H1 (cell line): ENCODE results near the gene VGLL4. TPM values are rescaled to one million over a fixed set of nuclear protein-coding genes. Genes with fewer than 3 reads are reported as not detected.

Experiments
- CTCF ChIA-PET: fragments of 300-600 bp; sonication (Branson Sonifier 250); formaldehyde crosslinking; loops from one replicate; lab custom pipeline; 2021; ENCODE audit not compliant: partially characterized antibody; lab: Charles Lee
- POLR2A ChIA-PET: fragments of 300-600 bp; sonication (Branson Sonifier 250); formaldehyde crosslinking; loops from one replicate; lab custom pipeline; 2021; ENCODE audit warnings: inconsistent platforms; ENCODE audit not compliant: partially characterized antibody; lab: Charles Lee
- DNase-seq, 2 experiments: peaks; one replicate each; pipeline versions ENCODE4 v3.0.0 to v3.0.0-alpha.2; 2010 to 2022; ENCODE audit warnings: low spot score in 2 of 2, low read depth in 1 of 2, mixed read lengths in 1 of 2
- FAIRE-seq: peaks from 2 replicates; lab custom pipeline; 2011; peaks lifted over from hg19 to GRCh38; lab: Jason Lieb, UNC
- H2AFZ ChIP-seq: 2 replicates; pipeline ENCODE4 v1.8.1; 2012; ENCODE audit warnings: low read length, inconsistent platforms
- H2AK5ac ChIP-seq: 2 replicates; pipeline ENCODE4 v1.6.1; 2013; ENCODE audit warnings: low read depth, low read length
- H2BK120ac ChIP-seq: replicated peaks from 2 replicates; pipeline ENCODE3; 2013; ENCODE audit warnings: low read depth, low read length, inconsistent platforms
- H2BK12ac ChIP-seq: 2 replicates; pipeline ENCODE4 v1.6.1; 2013; ENCODE audit warnings: low read depth, low read length
- H2BK15ac ChIP-seq: 2 replicates; pipeline ENCODE4 v1.6.1; 2013; ENCODE audit warnings: low read length
- H2BK20ac ChIP-seq: 2 replicates; pipeline ENCODE4 v1.6.1; 2013; ENCODE audit warnings: low read length
- H2BK5ac ChIP-seq: 2 replicates; pipeline ENCODE4 v1.6.1; 2013; ENCODE audit warnings: low read depth, low read length
- H3K14ac ChIP-seq: 2 replicates; pipeline ENCODE4 v1.6.1; 2013; ENCODE audit warnings: inconsistent platforms; ENCODE audit not compliant: insufficient read length
- H3K18ac ChIP-seq: 2 replicates; pipeline ENCODE4 v1.6.1; 2013; ENCODE audit warnings: low read length; ENCODE audit errors: extremely low read depth
- H3K23ac ChIP-seq: 2 replicates; pipeline ENCODE4 v1.6.1; 2013; ENCODE audit warnings: inconsistent platforms; ENCODE audit not compliant: insufficient read length
- H3K23me2 ChIP-seq: 2 replicates; pipeline ENCODE4 v1.6.1; 2013; ENCODE audit warnings: low read depth, low read length
- H3K27ac ChIP-seq: 2 replicates; pipeline ENCODE4 v1.6.1; 2011; ENCODE audit warnings: low read depth, low read length, inconsistent platforms
- H3K27me3 ChIP-seq, 4 experiments: replicated peaks in 1 of 4; 1 replicate in 1 of 4; 2 replicates in 3 of 4; pipeline versions ENCODE4 v1.6.1 to v1.8.1; 2011 to 2013; ENCODE audit warnings: low read length in 3 of 4, mild to moderate bottlenecking in 3 of 4, inconsistent platforms in 2 of 4, mixed read lengths in 2 of 4, moderate library complexity in 1 of 4; ENCODE audit not compliant: control insufficient read depth in 3 of 4, insufficient read depth in 3 of 4; ENCODE audit errors: extremely low read depth in 1 of 4
- H3K36me3 ChIP-seq, 4 experiments: 2 replicates each; pipeline versions ENCODE4 v1.6.1 to v1.8.1; 2011 to 2013; ENCODE audit warnings: mild to moderate bottlenecking in 4 of 4, low read length in 3 of 4, moderate library complexity in 2 of 4, control low read depth in 1 of 4, inconsistent platforms in 1 of 4; ENCODE audit not compliant: insufficient read depth in 4 of 4, control insufficient read depth in 2 of 4
- H3K4ac ChIP-seq: replicated peaks from 2 replicates; pipeline ENCODE3; 2013; ENCODE audit warnings: low read length, low read depth, mixed read lengths, inconsistent platforms; ENCODE audit not compliant: insufficient read length
- H3K4me1 ChIP-seq, 4 experiments: replicated peaks in 1 of 4; 1 replicate in 1 of 4; 2 replicates in 3 of 4; pipeline versions ENCODE4 v1.6.1 to v1.8.1; 2011 to 2013; ENCODE audit warnings: low read length in 3 of 4, inconsistent platforms in 2 of 4, mixed read lengths in 1 of 4; ENCODE audit not compliant: insufficient read depth in 4 of 4, control insufficient read depth in 3 of 4
- H3K4me2 ChIP-seq, 2 experiments: 2 replicates each; pipeline versions ENCODE4 v1.6.1 to v1.8.1; 2011 to 2013; ENCODE audit warnings: low read depth in 2 of 2, low read length in 2 of 2, control low read depth in 1 of 2, inconsistent platforms in 1 of 2, mild to moderate bottlenecking in 1 of 2; ENCODE audit not compliant: insufficient read depth in 1 of 2
- H3K4me3 ChIP-seq, 4 experiments: fragments of 200-600, 300-600 bp in 1 of 4; sonication (generic), shearing (Covaris generic), sonication (Bioruptor Twin) in 1 of 4; 2 replicates each; pipeline versions ENCODE4 v1.5.1 to v1.8.1; 2011 to 2016; ENCODE audit warnings: low read length in 4 of 4, low read depth in 3 of 4, control low read depth in 2 of 4, inconsistent platforms in 2 of 4, mild to moderate bottlenecking in 2 of 4, mixed read lengths in 1 of 4, moderate library complexity in 1 of 4; ENCODE audit not compliant: insufficient read depth in 2 of 4; ENCODE audit errors: extremely low read depth in 1 of 4
- H3K56ac ChIP-seq: replicated peaks from 2 replicates; pipeline ENCODE3; 2013; ENCODE audit warnings: low read depth, mild to moderate bottlenecking, mixed read lengths, low read length, inconsistent platforms; ENCODE audit not compliant: insufficient read length
- H3K79me1 ChIP-seq: 2 replicates; pipeline ENCODE4 v1.6.1; 2013; ENCODE audit warnings: low read depth, low read length, control low read depth
- H3K79me2 ChIP-seq, 2 experiments: 2 replicates each; pipeline versions ENCODE4 v1.6.1 to v1.8.1; 2012 to 2013; ENCODE audit warnings: low read length in 2 of 2, mild to moderate bottlenecking in 2 of 2, inconsistent platforms in 1 of 2; ENCODE audit not compliant: insufficient read depth in 2 of 2, control insufficient read depth in 1 of 2
- H3K9ac ChIP-seq, 4 experiments: replicated peaks in 1 of 4; 1 replicate in 1 of 4; 2 replicates in 3 of 4; pipeline versions ENCODE4 v1.6.1 to v1.8.1; 2011 to 2013; ENCODE audit warnings: low read depth in 3 of 4, low read length in 3 of 4, control low read depth in 2 of 4, mild to moderate bottlenecking in 2 of 4, moderate library complexity in 2 of 4, inconsistent platforms in 1 of 4; ENCODE audit errors: extremely low read depth in 1 of 4
- H3K9me3 ChIP-seq, 2 experiments: 2 replicates each; pipeline versions ENCODE4 v1.6.1 to v1.8.1; 2012 to 2013; ENCODE audit warnings: mild to moderate bottlenecking in 2 of 2, moderate library complexity in 2 of 2, control low read depth in 1 of 2, inconsistent platforms in 1 of 2, low read depth in 1 of 2, low read length in 1 of 2, mixed read lengths in 1 of 2; ENCODE audit not compliant: insufficient read depth in 2 of 2
- H4K20me1 ChIP-seq, 2 experiments: replicated peaks in 1 of 2; 2 replicates each; pipeline versions ENCODE3 to v1.8.1; 2011 to 2013; ENCODE audit warnings: inconsistent platforms in 2 of 2, low read length in 2 of 2, mild to moderate bottlenecking in 1 of 2; ENCODE audit not compliant: insufficient read depth in 2 of 2, control insufficient read depth in 1 of 2
- H4K5ac ChIP-seq: 2 replicates; pipeline ENCODE4 v1.6.1; 2013; ENCODE audit warnings: low read length, low read depth, mixed read lengths, inconsistent platforms; ENCODE audit not compliant: insufficient read length
- H4K8ac ChIP-seq: 2 replicates; pipeline ENCODE4 v1.8.0; 2013; ENCODE audit warnings: mild to moderate bottlenecking, moderate library complexity, low read length, inconsistent platforms; ENCODE audit not compliant: insufficient read depth; ENCODE audit errors: extremely low read depth
- H4K91ac ChIP-seq: replicated peaks from 2 replicates; pipeline ENCODE3; 2013; ENCODE audit warnings: low read length, mixed read lengths, inconsistent platforms; ENCODE audit not compliant: insufficient read length
- CBX5 ChIP-seq: fragments of 300-800, 300-1000 bp; sonication (generic); IDR thresholded peaks from 2 replicates; pipeline ENCODE4 v1.7.1; 2016; ENCODE audit warnings: antibody characterized with exemption, low read length, low read depth
- CHD1 ChIP-seq: IDR thresholded peaks from 2 replicates; pipeline ENCODE4 v1.6.1; 2012; ENCODE audit warnings: low read depth, low read length, improper control_type of control experiment
- EP300 ChIP-seq, 2 experiments: IDR thresholded peaks; 1 replicate in 1 of 2; 2 replicates in 1 of 2; pipeline ENCODE4 v1.6.1; 2011 to 2012; ENCODE audit warnings: low read depth in 2 of 2, low read length in 2 of 2, mild to moderate bottlenecking in 2 of 2, borderline replicate concordance in 1 of 2, inconsistent platforms in 1 of 2, moderate library complexity in 1 of 2
- GTF2F1 ChIP-seq: IDR thresholded peaks from 2 replicates; pipeline ENCODE4 v1.6.1; 2012; ENCODE audit warnings: low read depth, low read length, improper control_type of control experiment, borderline replicate concordance
- JUN ChIP-seq: IDR thresholded peaks from 2 replicates; pipeline ENCODE4 v1.6.1; 2011; ENCODE audit warnings: low read depth, mild to moderate bottlenecking, improper control_type of control experiment, low read length
- JUND ChIP-seq: IDR thresholded peaks from 2 replicates; pipeline ENCODE4 v1.6.1; 2011; ENCODE audit warnings: mild to moderate bottlenecking, improper control_type of control experiment, low read length
- KDM1A ChIP-seq: fragments of 200-600, 300-600 bp; sonication (generic); IDR thresholded peaks from 2 replicates; pipeline ENCODE4 v1.7.1; 2016; ENCODE audit warnings: mild to moderate bottlenecking, low read length, borderline replicate concordance
- SIRT6 ChIP-seq: IDR thresholded peaks from one replicate; pipeline ENCODE4 v1.7.1; 2012; ENCODE audit warnings: low read length, inconsistent platforms
- TCF12 ChIP-seq: IDR thresholded peaks from 2 replicates; pipeline ENCODE4 v1.6.1; 2011; ENCODE audit warnings: low read depth, mild to moderate bottlenecking, low read length
- WGBS, 2 experiments: shearing (Covaris generic) in 1 of 2; methylation state at CpG; one replicate each; pipeline versions ENCODE4 v1.1.6 to v1.1.7; 2013 to 2015; ENCODE audit warnings: low lambda C conversion rate in 2 of 2, mixed read lengths in 2 of 2, inconsistent platforms in 1 of 2, low coverage in 1 of 2, missing lambda C conversion rate in 1 of 2; ENCODE audit not compliant: insufficient replicate concordance in 2 of 2, insufficient coverage in 1 of 2, insufficient read length in 1 of 2; ENCODE audit errors: extremely low coverage in 1 of 2, missing lambda C conversion rate in 1 of 2; 5-methylcytosine and 5-hydroxymethylcytosine counted together
- polyA plus RNA-seq, 7 experiments: library from polyadenylated mRNA; depleted of rRNA in 3 of 7; stranded (reverse) in 5 of 7; unstranded in 2 of 7; fragments of >200 nt in 5 of 7; fragments of 200-250 nt in 2 of 7; gene quantifications; 1 replicate in 5 of 7; 2 replicates in 1 of 7; 4 replicates in 1 of 7; pipeline versions ENCODE4 v1.2.1 to v1.2.3, GENCODE V29; 2011 to 2013; ENCODE audit warnings: missing spikeins in 2 of 7, mixed read lengths in 2 of 7
- total RNA-seq: library from RNA; stranded (reverse); fragmentation: NEBNext Ultra II Directional; extraction: Animal tissue kit (Norgen Biotek cat#: 25700); gene quantifications from 2 replicates; pipeline ENCODE4 v1.2.1, GENCODE V29; 2021
- TF ChIP-seq, protein P1 (sequence below), 3 experiments: IDR thresholded peaks; 1 replicate in 2 of 3; 2 replicates in 1 of 3; pipeline versions ENCODE4 v1.5.1 to v1.6.1; 2011; ENCODE audit warnings: low read length in 3 of 3, mild to moderate bottlenecking in 3 of 3, inconsistent platforms in 2 of 3, low read depth in 1 of 3, moderate library complexity in 1 of 3; ENCODE audit not compliant: insufficient read depth in 1 of 3; ENCODE audit errors: control extremely low read depth in 1 of 3
- TF ChIP-seq, protein P2 (sequence below): IDR thresholded peaks from 2 replicates; pipeline ENCODE4 v1.6.1; 2011; ENCODE audit warnings: low read length, improper control_type of control experiment

Gene VGLL4
- total and polyA plus RNA-seq, 2 of the 8 experiments (the other 6 are each of a cell fraction or from before 2014, with no cell fraction given): 45.1 to 50.0 TPM

DNA sequence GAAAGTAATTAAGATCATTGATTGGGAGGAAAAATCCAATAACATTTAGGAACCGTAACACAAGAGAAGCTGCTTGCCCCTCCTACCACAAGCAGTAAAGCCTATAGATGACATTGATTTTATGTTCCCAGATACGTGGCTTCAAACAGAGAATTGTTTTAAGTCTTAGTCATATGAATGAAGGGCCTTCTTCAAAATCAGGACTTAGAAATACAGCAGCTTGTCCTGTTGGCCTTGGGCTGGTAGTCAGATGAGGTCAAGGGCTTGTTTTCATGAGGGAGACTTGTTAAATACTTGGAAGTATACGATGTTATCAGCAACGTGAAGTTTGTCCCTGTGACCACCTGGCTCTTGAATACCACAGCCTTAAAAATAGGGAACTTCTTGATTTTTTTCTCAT lies 114.4 kb downstream of the VGLL4 start:
- Histone ChIP-seq H2BK5ac (no peak overlapping the region), H3K9me3 (no peaks in the 10 kb centered on the region), H2BK120ac (no peak overlapping the region), H2BK12ac (no peak overlapping the region), H3K4me2 (no peak overlapping the region), H3K18ac (no peak overlapping the region), H3K9ac (no peak overlapping the region), H3K4me3 (no peak overlapping the region), H3K23me2 (no peaks in the 10 kb centered on the region), H4K91ac (no peak overlapping the region), H4K20me1 (no peaks in the 10 kb centered on the region), H4K5ac (no peak overlapping the region), H3K23ac (no peak overlapping the region), H3K27me3 (no peaks in the 10 kb centered on the region), H2BK20ac (no peak overlapping the region), H4K8ac (no peak overlapping the region), H3K14ac (no peak overlapping the region), H3K4ac (no peak overlapping the region), H2BK15ac (no peak overlapping the region), H3K27ac (no peak overlapping the region), H3K79me1 (no peaks in the 10 kb centered on the region), H3K56ac (no peak overlapping the region), H3K79me2 (no peaks in the 10 kb centered on the region), H2AK5ac (no peak overlapping the region), H2AFZ (no peak overlapping the region), H3K36me3 (no peaks in the 10 kb centered on the region), H3K4me1 (no peaks in the 10 kb centered on the region; a peak in 1 of 7 replicates)
- no peak for DNase-seq
- no peak for FAIRE-seq
- CTCF ChIA-PET: interaction anchor here (0.6 to 1.0 kb wide), 2 partner anchors 9 to 392 kb away, joined by 3 read pairs; no protein-coding TSS in a partner anchor
- WGBS, 2 experiments: 91% methylated on average over 4 of the region's 4 CpGs; no CpG with 5 or more reads in 1 of the 2 experiments
- POLR2A ChIA-PET: no interaction called here
- no peak for TF ChIP-seq GTF2F1
- no peak for TF ChIP-seq TCF12
- TF ChIP-seq, protein P1, sequence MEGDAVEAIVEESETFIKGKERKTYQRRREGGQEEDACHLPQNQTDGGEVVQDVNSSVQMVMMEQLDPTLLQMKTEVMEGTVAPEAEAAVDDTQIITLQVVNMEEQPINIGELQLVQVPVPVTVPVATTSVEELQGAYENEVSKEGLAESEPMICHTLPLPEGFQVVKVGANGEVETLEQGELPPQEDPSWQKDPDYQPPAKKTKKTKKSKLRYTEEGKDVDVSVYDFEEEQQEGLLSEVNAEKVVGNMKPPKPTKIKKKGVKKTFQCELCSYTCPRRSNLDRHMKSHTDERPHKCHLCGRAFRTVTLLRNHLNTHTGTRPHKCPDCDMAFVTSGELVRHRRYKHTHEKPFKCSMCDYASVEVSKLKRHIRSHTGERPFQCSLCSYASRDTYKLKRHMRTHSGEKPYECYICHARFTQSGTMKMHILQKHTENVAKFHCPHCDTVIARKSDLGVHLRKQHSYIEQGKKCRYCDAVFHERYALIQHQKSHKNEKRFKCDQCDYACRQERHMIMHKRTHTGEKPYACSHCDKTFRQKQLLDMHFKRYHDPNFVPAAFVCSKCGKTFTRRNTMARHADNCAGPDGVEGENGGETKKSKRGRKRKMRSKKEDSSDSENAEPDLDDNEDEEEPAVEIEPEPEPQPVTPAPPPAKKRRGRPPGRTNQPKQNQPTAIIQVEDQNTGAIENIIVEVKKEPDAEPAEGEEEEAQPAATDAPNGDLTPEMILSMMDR (IDR thresholded peaks at IDR 0.05; ENCODE audit: control extremely low read depth in 1 of 3, insufficient read depth in 1 of 3, low read depth in 1 of 3, low read length in 3 of 3): no peak
- no peak for TF ChIP-seq KDM1A
- no peak for TF ChIP-seq SIRT6
- no peak for TF ChIP-seq JUN
- TF ChIP-seq CBX5: no peak
- no peak for TF ChIP-seq JUND
- TF ChIP-seq, protein P2, sequence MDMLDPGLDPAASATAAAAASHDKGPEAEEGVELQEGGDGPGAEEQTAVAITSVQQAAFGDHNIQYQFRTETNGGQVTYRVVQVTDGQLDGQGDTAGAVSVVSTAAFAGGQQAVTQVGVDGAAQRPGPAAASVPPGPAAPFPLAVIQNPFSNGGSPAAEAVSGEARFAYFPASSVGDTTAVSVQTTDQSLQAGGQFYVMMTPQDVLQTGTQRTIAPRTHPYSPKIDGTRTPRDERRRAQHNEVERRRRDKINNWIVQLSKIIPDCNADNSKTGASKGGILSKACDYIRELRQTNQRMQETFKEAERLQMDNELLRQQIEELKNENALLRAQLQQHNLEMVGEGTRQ: no peak
- TF ChIP-seq EP300 (IDR thresholded peaks at IDR 0.05; ENCODE audit: borderline replicate concordance in 1 of 2, low read depth in 2 of 2, low read length in 2 of 2): no peak
- no peak for TF ChIP-seq CHD1
